Measurements from ENCODE around the gene GLB1L3.

The GLB1L3 gene

GRCh38 chr11:134331354-134332188 lies 55.4 kb downstream of the GLB1L3 start, which contains the start of gene GLB1L2:
Gene GLB1L2 (plus strand): TSS chr11:134331988. CDS start chr11:134332062, 74 bp downstream.
- Histone ChIP-seq H3K27ac (ENCODE audit: extremely low read depth, low read depth, low read length) (no peak within 1 kb of the TSS), H3K4me1 (ENCODE audit: control insufficient read depth, insufficient read depth, low read length) (no peaks in the 10 kb centered on the region), H3K9me3 (ENCODE audit: control insufficient read depth, insufficient read depth, low read depth, low read length) (no peaks in the 10 kb centered on the region), H3K4me3 (ENCODE audit: low read depth, low read length) (peak within 1 kb of the TSS; percentile 57), H3K36me3 (ENCODE audit: control insufficient read depth in 2 of 2, insufficient read depth in 1 of 2, low read length in 2 of 2) (peaks cover 0 to 3% of the 10 kb centered on the region in 2 experiments; a peak in 1 of 3 replicates)
- CTCF ChIA-PET = no interaction called here
- POLR2A ChIA-PET = interaction anchor here (0.6 to 1.2 kb wide), 3 partner anchors 55 to 108 kb away, joined by 3 to 8 read pairs (median 5); partner anchors contain the start of genes GLB1L3 and NCAPD3
- TF ChIP-seq ZNF521 (tag by site-specific recombination; IDR thresholded peaks at IDR 0.05) (no peak), ZNF558 (tag by site-specific recombination; IDR thresholded peaks at IDR 0.05) (no peak), ZBTB10 (tag by site-specific recombination; IDR thresholded peaks at IDR 0.05) (0 out of 2 replicates have a peak, but pooled peaks have one; percentile 28), BCL11A (tag by site-specific recombination; IDR thresholded peaks at IDR 0.05; ENCODE audit: low read depth) (no peak), ZNF555 (tag by site-specific recombination; conservative IDR thresholded peaks at IDR 0.05) (no peak), OVOL3 (tag by site-specific recombination; IDR thresholded peaks at IDR 0.05) (no peak), ZBTB26 (tag by site-specific recombination; optimal IDR thresholded peaks at IDR 0.05) (peak; percentile 70), KLF9 (tag by site-specific recombination; IDR thresholded peaks at IDR 0.05; ENCODE audit: low read depth) (peak; percentile 13; the same call in 1 of the 2 replicates), ZBTB1 (tag by site-specific recombination; IDR thresholded peaks at IDR 0.05) (0 out of 2 replicates have a peak, but pooled peaks have one; percentile 18)

DNA sequence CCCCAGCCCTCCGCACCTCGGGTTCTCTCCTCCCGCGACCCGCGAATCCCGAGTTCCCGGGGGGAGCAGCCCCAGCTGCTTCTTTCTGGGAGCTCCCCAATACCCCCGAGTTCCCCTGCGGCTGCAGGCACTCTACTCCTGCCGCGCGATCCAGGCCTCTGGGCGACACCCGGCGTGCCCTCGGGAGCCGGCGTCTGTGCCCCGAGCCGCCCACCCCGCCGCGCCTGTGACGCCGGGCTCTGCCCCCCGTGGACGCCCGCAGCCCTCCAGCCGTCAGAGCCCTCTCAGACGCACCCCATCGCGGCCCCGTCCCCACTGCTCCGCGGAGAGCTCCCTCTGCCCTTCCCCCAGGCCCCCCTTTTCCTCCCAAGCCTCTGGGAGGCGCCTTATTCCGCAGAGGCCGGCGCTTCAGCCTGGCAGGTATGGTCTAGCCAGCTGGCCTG lies 56.0 kb downstream of the GLB1L3 start:
- H3K9me3 ChIP-seq (ENCODE audit: control insufficient read depth, insufficient read depth, low read depth, low read length) = no peaks in the 10 kb centered on the region
- peak overlapping the region; percentile 57 for H3K4me3 ChIP-seq (ENCODE audit: low read depth, low read length)
- no peaks in the 10 kb centered on the region for H3K4me1 ChIP-seq (ENCODE audit: control insufficient read depth, insufficient read depth, low read length)
- peaks cover 0 to 3% of the 10 kb centered on the region in 2 experiments; a peak in 1 of 3 replicates for H3K36me3 ChIP-seq (ENCODE audit: control insufficient read depth in 2 of 2, insufficient read depth in 1 of 2, low read length in 2 of 2)
- ChIA-PET CTCF (interaction anchor here (0.8 kb wide), 1 partner anchor 10 kb away, joined by 3 read pairs; no protein-coding TSS in a partner anchor), POLR2A (interaction anchor here (0.6 to 1.2 kb wide), 3 partner anchors 56 to 108 kb away, joined by 3 to 8 read pairs (median 5); partner anchors contain the start of genes GLB1L3 and NCAPD3)
- no peak overlapping the region for H3K27ac ChIP-seq (ENCODE audit: extremely low read depth, low read depth, low read length)
- no peak for TF ChIP-seq ZNF155 (tag by site-specific recombination; IDR thresholded peaks at IDR 0.05)
- TF ChIP-seq ZBTB49 (tag by site-specific recombination; IDR thresholded peaks at IDR 0.05; ENCODE audit: low read depth) = no peak
- TF ChIP-seq ZNF707 (tag by site-specific recombination; IDR thresholded peaks at IDR 0.05) = no peak
- no peak for TF ChIP-seq ZNF391 (tag by site-specific recombination; IDR thresholded peaks at IDR 0.05; ENCODE audit: borderline replicate concordance, low read depth)
- no peak for TF ChIP-seq EGR2 (tag by site-specific recombination; IDR thresholded peaks at IDR 0.05; ENCODE audit: low read depth)
- TF ChIP-seq ZNF335 (tag by site-specific recombination; conservative IDR thresholded peaks at IDR 0.05) = peak; percentile 45
- no peak for TF ChIP-seq RBAK (tag by site-specific recombination; IDR thresholded peaks at IDR 0.05)
- no peak for TF ChIP-seq BCL6B (tag by site-specific recombination; IDR thresholded peaks at IDR 0.05)
- TF ChIP-seq WT1 (tag by site-specific recombination; IDR thresholded peaks at IDR 0.05) = no peak
- no peak for TF ChIP-seq ZNF121 (tag by site-specific recombination; IDR thresholded peaks at IDR 0.05)
- no peak for TF ChIP-seq ZNF426 (tag by site-specific recombination; IDR thresholded peaks at IDR 0.05)
- peak; percentile 87 for TF ChIP-seq ZIC2 (tag by site-specific recombination; IDR thresholded peaks at IDR 0.05)
- TF ChIP-seq ZNF76 (tag by site-specific recombination; IDR thresholded peaks at IDR 0.05; ENCODE audit: borderline replicate concordance, low read depth) = peak; percentile 35; the same call in 1 of the 2 replicates
- no peak for TF ChIP-seq ZNF623 (tag by site-specific recombination; IDR thresholded peaks at IDR 0.05)
